Gastrocnemius medialis (tissue), 4 donors: ENCODE measurements around the gene CENPP.

Experiments
- CTCF ChIP-seq, 5 experiments: fragments of 450-650 bp in 3 of 5; fragments of 200-600 bp in 2 of 5; sonication (generic) in 2 of 5; IDR thresholded peaks in 4 of 5; conservative IDR thresholded peaks in 1 of 5; 1 replicate in 4 of 5; 2 replicates in 1 of 5; pipeline ENCODE4 v1.5.1; 2016 to 2019; ENCODE audit warnings: antibody characterized with exemption in 5 of 5, mild to moderate bottlenecking in 3 of 5, moderate library complexity in 3 of 5
- POLR2A ChIP-seq, 2 donors: fragments of 450-650 bp; IDR thresholded peaks; one replicate each; pipeline ENCODE4 v1.6.1; 2017; ENCODE audit warnings: antibody characterized with exemption in 2 of 2, mild to moderate bottlenecking in 2 of 2, moderate library complexity in 2 of 2

GRCh38 chr9:92402826-92403745, 77.3 kb downstream of the CENPP start:
- no peak for TF ChIP-seq CTCF (IDR thresholded peaks at IDR 0.05 in 4 of 5, conservative IDR thresholded peaks at IDR 0.05 in 1 of 5)
- no peak for TF ChIP-seq POLR2A (IDR thresholded peaks at IDR 0.05)
